Activated T-helper 9 cell treated with anti-CD3 and anti-CD28 coated beads, Interleukin-2, amount 50 U/mL, for 16 hours (primary cell): ENCODE measurements around the gene CORO1C.
"Not testable (repeated sequence)": the region's sequence is repeated elsewhere in the genome, so short reads cannot be mapped to it uniquely, and the experiment has no call there.

Experiments used
- DNase-seq: peaks from one replicate; pipeline ENCODE4 v3.0.0-alpha.2; 2020; ENCODE audit warnings: low read depth

The CORO1C gene

GRCh38 chr12:108633534-108634248 lies 97.6 kb downstream of the CORO1C start, which contains the start of gene SELPLG:
Gene SELPLG, minus strand, starts transcription at chr12:108633894. Its CDS starts 9,587 bp downstream, at chr12:108624307.
- DNase-seq, result peak; percentile 74

GRCh38 chr12:108633081-108633533 lies 98.2 kb downstream of the CORO1C start:
- no peak for DNase-seq

GRCh38 chr12:108631261-108631660 lies 100.1 kb downstream of the CORO1C start:
- DNase-seq, result not testable (repeated sequence)

GRCh38 chr12:108630481-108631207 lies 100.7 kb downstream of the CORO1C start:
- no peak for DNase-seq

- peak; percentile 40 for DNase-seq
These were observed 101.4 kb downstream of the CORO1C start for GRCh38 chr12:108629824-108630476.

GRCh38 chr12:108629151-108629550 lies 102.2 kb downstream of the CORO1C start:
- no peak for DNase-seq

- DNase-seq, result no peak
These were observed 104.0 kb downstream of the CORO1C start for GRCh38 chr12:108627134-108627920.

- no peak for DNase-seq
These were observed 106.1 kb downstream of the CORO1C start for GRCh38 chr12:108625228-108625627.

- no peak for DNase-seq
These were observed 107.7 kb downstream of the CORO1C start for GRCh38 chr12:108623577-108623976.

GRCh38 chr12:108622921-108623514 lies 108.3 kb downstream of the CORO1C start:
- DNase-seq, result no peak

GRCh38 chr12:108622421-108622820 lies 108.9 kb downstream of the CORO1C start:
- DNase-seq, result no peak

- DNase-seq, result no peak
These were observed 110.2 kb downstream of the CORO1C start for GRCh38 chr12:108621161-108621560.

GRCh38 chr12:108620236-108620879 lies 111.0 kb downstream of the CORO1C start:
- DNase-seq, result no peak

GRCh38 chr12:108619369-108620160 lies 111.8 kb downstream of the CORO1C start:
- DNase-seq, result no peak

- not testable (repeated sequence) for DNase-seq
These were observed 112.4 kb downstream of the CORO1C start for GRCh38 chr12:108618953-108619274.

- DNase-seq, result peak; percentile 70
These were observed 113.0 kb downstream of the CORO1C start for GRCh38 chr12:108618079-108618952.

GRCh38 chr12:108616941-108617858 lies 114.1 kb downstream of the CORO1C start:
- peak; percentile 80 for DNase-seq

GRCh38 chr12:108616359-108616758 lies 115.0 kb downstream of the CORO1C start:
- no peak for DNase-seq
